ENCODE measurements around the gene FAM8A1.
"Not testable (repeated sequence)": the region's sequence is repeated elsewhere in the genome, so short reads cannot be mapped to it uniquely, and the experiment has no call there.

Gene FAM8A1

DNA sequence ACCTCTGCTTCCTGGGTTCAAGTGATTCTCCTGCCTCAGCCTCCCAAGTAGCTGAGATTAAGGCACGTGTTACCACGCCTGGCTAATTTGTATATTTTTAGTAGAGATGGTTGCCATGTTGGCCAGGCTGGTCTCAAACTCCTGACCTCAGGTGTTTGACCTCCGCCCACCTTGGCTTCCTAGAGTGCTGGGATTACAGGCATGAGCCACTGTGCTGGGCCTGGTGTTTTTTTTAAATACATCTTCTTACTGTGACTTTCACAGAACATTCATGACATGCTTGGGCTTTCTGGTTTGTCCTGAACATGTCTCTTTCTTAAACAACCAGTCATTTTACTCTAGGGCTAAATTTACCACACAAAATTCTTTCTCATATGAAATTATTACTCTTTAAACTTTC, 34.7 kb upstream of the FAM8A1 start:
- Mint-ChIP-seq H3K4me3 (no peak overlapping the region), H3K4me1 (no peaks in the 10 kb centered on the region), H3K27ac (no peak overlapping the region), H3K36me3 (ENCODE audit: low read depth) (peaks cover 7% of the 10 kb centered on the region), H3K9me3 (peaks cover 78% of the 10 kb centered on the region), H3K27me3 (ENCODE audit: low read depth, poor library complexity) (no peaks in the 10 kb centered on the region)
- DNase-seq = no peak
- TF ChIP-seq, protein P1, sequence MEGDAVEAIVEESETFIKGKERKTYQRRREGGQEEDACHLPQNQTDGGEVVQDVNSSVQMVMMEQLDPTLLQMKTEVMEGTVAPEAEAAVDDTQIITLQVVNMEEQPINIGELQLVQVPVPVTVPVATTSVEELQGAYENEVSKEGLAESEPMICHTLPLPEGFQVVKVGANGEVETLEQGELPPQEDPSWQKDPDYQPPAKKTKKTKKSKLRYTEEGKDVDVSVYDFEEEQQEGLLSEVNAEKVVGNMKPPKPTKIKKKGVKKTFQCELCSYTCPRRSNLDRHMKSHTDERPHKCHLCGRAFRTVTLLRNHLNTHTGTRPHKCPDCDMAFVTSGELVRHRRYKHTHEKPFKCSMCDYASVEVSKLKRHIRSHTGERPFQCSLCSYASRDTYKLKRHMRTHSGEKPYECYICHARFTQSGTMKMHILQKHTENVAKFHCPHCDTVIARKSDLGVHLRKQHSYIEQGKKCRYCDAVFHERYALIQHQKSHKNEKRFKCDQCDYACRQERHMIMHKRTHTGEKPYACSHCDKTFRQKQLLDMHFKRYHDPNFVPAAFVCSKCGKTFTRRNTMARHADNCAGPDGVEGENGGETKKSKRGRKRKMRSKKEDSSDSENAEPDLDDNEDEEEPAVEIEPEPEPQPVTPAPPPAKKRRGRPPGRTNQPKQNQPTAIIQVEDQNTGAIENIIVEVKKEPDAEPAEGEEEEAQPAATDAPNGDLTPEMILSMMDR (IDR thresholded peaks at IDR 0.05) = no peak

DNA sequence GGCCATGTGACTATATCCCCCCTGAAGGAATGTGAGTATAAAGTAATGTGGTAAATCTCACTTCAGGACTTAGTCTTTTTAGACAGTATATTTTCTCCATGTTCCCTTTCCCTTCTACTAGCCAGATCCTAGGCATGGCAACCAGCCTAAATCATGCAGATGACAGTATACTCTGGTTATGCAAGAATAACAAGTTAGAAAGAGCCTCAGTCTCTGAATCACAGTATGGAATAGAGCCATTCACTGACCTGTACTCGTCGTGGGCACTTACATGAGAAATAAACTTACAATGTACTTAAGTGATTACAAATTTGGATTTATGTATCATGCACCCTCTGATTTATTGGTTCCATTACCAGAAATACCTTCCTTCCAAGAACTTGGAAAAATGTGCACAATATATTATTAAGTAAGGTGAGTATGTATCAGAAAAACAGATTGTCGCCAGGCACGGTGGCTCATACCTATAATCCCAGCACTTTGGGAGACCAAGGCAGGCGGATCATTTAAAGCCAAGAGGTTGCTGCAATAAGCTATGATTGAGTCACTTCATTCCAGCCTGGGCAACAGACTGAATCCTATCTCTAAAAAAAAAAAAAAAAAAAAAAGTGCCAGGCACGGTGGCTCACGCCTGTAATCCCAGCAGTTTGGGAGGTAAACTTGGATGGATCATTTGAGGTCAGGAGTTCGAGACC, 25.1 kb upstream of the FAM8A1 start:
- Mint-ChIP-seq H3K36me3 (ENCODE audit: low read depth) (no peaks in the 10 kb centered on the region), H3K4me1 (no peaks in the 10 kb centered on the region), H3K4me3 (no peak overlapping the region), H3K27me3 (ENCODE audit: low read depth, poor library complexity) (no peaks in the 10 kb centered on the region), H3K27ac (no peak overlapping the region), H3K9me3 (peaks cover 37% of the 10 kb centered on the region)
- DNase-seq = no peak
- TF ChIP-seq, protein P1 (IDR thresholded peaks at IDR 0.05) = no peak

GRCh38 chr6:17577059-17577458, 23.0 kb upstream of the FAM8A1 start:
- no peak for DNase-seq
- H3K27me3 Mint-ChIP-seq (ENCODE audit: low read depth, poor library complexity) = no peaks in the 10 kb centered on the region
- TF ChIP-seq, protein P1 (IDR thresholded peaks at IDR 0.05) = no peak
- H3K9me3 Mint-ChIP-seq = peaks cover 39% of the 10 kb centered on the region
- no peaks in the 10 kb centered on the region for H3K4me1 Mint-ChIP-seq
- H3K36me3 Mint-ChIP-seq (ENCODE audit: low read depth) = no peaks in the 10 kb centered on the region
- no peak overlapping the region for H3K27ac Mint-ChIP-seq
- no peak overlapping the region for H3K4me3 Mint-ChIP-seq

- Mint-ChIP-seq H3K4me1 (peaks cover 10% of the 10 kb centered on the region), H3K27ac (no peak overlapping the region), H3K9me3 (peaks cover 24% of the 10 kb centered on the region), H3K27me3 (ENCODE audit: low read depth, poor library complexity) (no peaks in the 10 kb centered on the region), H3K36me3 (ENCODE audit: low read depth) (no peaks in the 10 kb centered on the region), H3K4me3 (peak overlapping the region; percentile 64)
- peak; percentile 28 for DNase-seq
- TF ChIP-seq, protein P1 (IDR thresholded peaks at IDR 0.05) = no peak
Measured at GRCh38 chr6:17580518-17581048, 19.5 kb upstream of the FAM8A1 start.

DNA sequence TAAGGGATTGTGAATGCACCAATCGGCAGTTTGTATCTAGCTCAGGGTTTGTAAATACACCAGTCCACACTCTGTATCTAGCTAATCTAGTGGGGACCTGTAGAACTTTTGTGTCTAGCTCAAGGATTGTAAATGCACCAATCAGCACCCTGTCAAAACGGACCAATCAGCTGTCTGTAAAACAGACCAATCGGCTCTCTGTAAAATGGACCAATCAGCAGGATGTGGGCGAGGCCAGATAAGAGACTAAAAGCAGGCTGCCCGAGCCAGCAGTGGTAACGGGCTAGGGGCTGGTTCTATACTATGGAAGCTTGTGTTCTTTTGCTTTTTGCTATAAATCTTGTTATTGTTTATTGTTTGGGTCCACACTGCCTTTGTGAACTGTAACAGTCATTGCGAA, 18.8 kb upstream of the FAM8A1 start:
- H3K4me1 Mint-ChIP-seq = peaks cover 10% of the 10 kb centered on the region
- H3K36me3 Mint-ChIP-seq (ENCODE audit: low read depth); DNase-seq; H3K27me3 Mint-ChIP-seq (ENCODE audit: low read depth, poor library complexity); H3K27ac Mint-ChIP-seq: not testable (repeated sequence)
- peak overlapping the region; percentile 41 for H3K4me3 Mint-ChIP-seq
- peaks cover 23% of the 10 kb centered on the region for H3K9me3 Mint-ChIP-seq

GRCh38 chr6:17583811-17584210, 16.3 kb upstream of the FAM8A1 start:
- Mint-ChIP-seq H3K4me3 (no peak overlapping the region), H3K27me3 (ENCODE audit: low read depth, poor library complexity) (peaks cover 2% of the 10 kb centered on the region), H3K4me1 (peaks cover 10% of the 10 kb centered on the region), H3K9me3 (peaks cover 5% of the 10 kb centered on the region), H3K27ac (no peak overlapping the region), H3K36me3 (ENCODE audit: low read depth) (no peaks in the 10 kb centered on the region)
- no peak for DNase-seq
- TF ChIP-seq, protein P1 (IDR thresholded peaks at IDR 0.05) = no peak

All from nephron progenitor cell (in vitro differentiated cells).